HTR-8/SVneo (cell line): ENCODE results near the gene ADGRG6.

Source experiments
- DNase-seq: peaks from one replicate; pipeline ENCODE4 v3.0.0; 2011; ENCODE audit warnings: low spot score, mixed read lengths; ENCODE audit not compliant: insufficient read length
- FAIRE-seq: peaks from 2 replicates; lab custom pipeline; 2011; peaks lifted over from hg19 to GRCh38; lab: Jason Lieb, UNC

Gene ADGRG6

DNA sequence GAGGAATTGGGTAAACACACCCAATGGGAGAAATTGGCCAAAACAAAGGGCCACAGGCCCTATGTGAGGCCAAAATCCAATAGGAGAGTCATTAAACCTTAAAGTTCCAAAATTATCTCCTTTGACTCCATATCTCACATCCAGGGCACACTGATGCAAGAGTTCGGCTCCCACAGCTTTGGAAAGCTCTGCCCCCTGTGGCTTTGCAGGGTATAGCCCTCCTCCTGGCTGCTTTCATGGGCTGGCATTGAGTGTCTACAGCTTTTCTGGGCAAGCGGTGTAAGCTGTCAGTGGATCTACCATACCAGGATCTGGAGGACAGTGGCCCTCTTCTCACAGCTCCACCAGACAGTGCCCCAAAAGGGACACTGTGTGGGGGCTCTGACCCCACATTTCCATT lies 160.5 kb downstream of the ADGRG6 start:
- no peak for FAIRE-seq
- no peak for DNase-seq

DNA sequence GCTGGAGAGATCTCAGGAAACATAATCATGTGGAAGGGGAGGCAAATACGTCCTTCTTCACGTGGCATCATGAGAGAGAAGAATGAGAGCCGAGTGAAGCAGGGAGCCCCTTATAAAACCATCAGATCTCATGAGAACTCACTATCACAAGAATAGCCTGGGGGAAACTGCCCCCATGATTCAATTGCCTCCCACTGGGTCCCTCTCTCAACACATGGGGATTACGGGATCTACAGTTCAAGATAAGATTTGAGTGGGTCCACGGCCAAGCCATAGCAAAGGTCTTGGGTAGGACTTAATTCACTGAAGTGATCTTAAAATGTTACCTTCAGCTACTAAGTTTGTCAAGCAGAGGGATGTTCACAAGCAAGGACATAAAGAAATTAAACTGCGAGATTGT lies 162.2 kb downstream of the ADGRG6 start:
- no peak for DNase-seq
- no peak for FAIRE-seq

DNA sequence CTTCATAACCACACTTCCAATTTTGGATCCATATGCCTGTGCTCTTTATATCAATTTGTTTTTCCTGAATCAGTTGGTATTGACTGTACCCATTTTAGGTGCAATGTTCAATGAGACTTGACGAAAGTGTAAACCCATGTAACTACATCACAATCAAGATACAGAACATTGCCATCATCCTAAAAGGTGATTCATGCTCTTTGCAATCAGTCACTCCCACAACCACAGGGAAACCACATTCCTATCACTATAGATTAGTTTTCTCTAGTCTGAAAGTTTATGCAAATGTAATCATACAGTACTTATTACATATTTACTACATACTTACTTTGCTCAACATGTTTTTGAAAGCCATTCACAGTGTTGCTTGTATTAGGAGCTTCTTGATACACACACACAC lies 167.4 kb downstream of the ADGRG6 start:
- no peak for FAIRE-seq
- DNase-seq = no peak

DNA sequence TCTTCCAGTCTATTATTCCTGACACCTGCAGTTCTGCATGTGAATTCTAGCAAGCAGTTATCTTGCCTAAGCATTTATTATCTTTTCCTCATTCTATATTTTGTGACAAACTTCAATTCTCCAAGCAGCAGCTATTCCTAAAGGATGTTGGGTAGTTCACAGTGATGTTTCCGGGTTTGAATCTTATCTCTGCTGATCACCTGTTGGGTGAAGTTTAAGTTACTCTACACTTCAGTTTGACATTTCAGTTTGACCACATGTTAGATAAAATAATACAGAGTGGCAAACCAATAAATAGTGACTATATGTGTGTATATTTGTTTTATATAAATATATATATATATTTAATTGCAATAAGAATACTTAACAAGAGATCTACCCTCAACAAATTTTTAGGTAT lies 168.6 kb downstream of the ADGRG6 start:
- FAIRE-seq (no peak), DNase-seq (no peak)

DNA sequence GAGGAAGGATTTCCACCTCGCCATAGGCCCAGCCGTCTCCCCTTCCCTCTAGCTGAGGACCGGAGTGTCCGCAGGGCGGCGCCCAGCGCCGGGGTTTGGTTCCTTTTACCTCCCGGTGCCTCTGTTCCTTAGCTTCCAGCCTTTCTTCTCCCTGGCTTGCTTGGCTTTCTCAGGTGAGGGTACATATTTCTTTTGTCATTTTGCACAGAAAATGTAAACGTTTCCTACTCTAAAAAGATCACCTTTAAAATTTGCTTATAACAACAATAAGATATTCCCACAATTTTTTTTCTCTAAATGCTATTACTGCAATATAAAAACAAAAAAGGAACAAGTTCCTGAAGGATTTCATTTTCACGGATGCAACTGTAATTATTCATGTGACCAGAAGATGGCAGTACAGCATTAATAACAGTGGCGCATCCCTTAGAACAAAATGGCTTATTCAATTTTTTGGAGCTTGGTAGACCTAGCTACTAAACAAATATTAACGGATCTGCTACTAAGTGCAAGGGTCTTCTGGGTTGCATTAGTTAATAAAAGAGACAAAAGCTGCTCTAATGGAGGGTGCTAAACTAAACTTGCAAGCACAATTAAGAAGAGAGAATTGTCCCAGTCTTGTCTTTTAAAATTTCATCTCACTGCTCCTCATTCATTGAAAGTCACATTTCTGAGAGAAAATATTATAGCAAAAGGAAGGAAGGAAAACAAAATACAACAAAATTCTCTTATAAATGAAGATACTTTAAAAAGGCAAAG lies 172.9 kb downstream of the ADGRG6 start:
- FAIRE-seq (no peak), DNase-seq (peak; percentile 63)

DNA sequence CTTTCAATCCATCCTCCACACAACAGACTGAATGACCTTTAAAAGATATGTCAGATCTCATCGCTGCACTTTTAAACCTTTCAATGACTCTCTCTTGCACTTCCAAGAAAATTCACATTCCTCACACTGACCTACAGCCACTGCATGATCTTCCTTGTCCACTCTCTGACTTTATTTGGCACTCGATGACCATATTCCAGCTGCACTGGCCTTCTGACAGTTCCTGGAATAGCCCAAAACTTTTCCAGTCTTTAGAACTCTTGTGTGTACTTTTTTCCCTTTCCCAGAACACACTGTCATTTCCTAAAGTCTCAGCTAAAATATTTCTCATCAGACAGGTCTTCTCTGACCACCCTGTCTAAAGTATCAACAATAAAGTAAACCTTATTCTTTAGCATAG lies 174.6 kb downstream of the ADGRG6 start:
- FAIRE-seq (no peak), DNase-seq (no peak)

DNA sequence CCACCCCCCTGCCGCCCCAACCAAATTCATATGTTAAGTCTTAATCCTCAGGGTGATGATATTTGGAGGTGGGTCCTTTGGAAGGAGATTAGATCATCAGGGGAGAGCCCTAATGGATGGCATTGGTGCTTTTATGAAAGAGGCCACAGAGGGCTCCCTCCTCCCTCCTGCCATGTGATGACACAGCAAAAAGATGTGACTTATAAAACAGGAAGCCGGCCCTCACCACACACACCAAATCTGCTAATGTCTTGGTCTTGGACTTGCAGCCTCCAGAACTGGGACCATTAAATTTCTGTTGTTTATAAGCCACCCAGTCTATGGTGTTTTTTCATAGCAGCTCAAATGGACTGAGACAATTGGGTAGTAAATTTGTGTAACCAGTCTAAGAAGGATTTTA lies 176.3 kb downstream of the ADGRG6 start:
- FAIRE-seq (no peak), DNase-seq (peak; percentile 4)

DNA sequence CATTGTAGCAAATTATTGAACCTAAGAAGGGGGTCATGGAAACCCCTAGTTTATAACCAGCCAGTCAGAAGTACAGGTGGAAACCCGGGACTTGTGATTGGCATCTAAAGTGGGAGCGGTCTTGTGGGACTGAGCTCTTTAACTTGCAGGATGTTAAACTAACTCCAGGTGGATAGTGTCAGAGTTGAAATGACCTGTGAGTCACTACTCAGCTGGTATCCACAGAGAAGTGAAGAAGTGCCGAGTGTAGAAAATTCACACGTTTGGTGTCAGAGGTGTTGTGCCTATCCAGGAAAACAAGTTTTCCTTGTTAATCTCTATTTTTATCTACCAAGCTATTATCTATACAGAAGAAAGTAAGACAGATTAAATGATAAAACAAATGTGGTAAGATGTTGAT lies 179.7 kb downstream of the ADGRG6 start:
- DNase-seq = no peak
- FAIRE-seq = no peak

DNA sequence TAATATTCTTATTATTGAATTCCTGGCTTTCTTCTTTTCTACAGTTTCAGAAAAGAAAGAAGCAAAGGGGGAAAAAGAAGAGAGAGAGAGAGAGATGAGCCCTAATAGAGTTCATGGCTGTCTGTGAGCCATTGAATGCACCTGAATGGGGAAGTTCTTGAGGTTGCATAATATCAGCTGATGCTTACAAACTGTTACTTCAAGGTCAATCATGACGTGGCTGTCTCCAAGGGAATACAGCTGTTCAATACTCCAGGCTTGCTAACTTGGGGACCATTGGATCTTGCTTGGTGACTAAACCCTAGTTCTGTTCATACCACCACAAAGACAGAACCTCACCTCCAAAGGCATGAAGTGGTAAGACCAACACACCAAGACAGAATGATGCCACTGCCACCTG lies 180.4 kb downstream of the ADGRG6 start:
- FAIRE-seq (no peak), DNase-seq (no peak)

DNA sequence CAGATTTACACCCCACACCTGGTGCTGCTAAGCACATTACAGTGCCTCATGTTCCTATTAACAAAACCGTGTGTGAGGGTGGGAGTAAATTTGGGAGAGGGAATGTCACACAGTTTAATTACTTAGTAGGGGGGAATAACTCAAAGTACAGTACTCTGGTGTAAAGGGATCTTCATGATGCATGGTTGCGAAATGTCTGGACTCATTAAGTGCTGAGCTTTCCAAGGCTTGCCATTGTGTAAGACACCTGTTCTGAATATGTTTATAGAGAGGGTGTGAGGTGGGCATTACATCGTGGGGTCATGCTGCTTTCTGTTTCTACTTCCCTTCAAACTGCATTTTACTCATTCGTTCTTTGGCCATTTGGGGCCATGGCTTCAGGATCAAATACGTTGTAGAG lies 181.2 kb downstream of the ADGRG6 start:
- DNase-seq = no peak
- no peak for FAIRE-seq

DNA sequence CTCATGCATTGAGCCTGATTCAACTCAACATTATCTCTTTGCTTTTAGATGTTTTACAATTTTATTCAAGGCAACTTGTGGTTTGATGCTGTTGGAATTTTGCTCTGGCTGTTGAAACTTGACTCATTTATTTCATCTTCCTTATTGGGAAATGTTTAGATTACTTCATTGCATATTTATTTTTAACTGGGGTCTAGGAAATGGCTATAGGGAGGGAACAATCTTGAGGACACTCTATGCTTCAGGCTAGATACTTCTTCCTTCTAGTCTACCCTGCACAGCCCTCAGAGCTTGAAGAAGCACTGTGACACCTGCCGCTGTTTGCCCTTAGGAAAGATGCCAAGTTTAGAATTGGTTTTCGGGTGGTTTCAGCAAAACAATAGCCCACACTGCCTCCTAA lies 183.4 kb downstream of the ADGRG6 start:
- FAIRE-seq = no peak

DNA sequence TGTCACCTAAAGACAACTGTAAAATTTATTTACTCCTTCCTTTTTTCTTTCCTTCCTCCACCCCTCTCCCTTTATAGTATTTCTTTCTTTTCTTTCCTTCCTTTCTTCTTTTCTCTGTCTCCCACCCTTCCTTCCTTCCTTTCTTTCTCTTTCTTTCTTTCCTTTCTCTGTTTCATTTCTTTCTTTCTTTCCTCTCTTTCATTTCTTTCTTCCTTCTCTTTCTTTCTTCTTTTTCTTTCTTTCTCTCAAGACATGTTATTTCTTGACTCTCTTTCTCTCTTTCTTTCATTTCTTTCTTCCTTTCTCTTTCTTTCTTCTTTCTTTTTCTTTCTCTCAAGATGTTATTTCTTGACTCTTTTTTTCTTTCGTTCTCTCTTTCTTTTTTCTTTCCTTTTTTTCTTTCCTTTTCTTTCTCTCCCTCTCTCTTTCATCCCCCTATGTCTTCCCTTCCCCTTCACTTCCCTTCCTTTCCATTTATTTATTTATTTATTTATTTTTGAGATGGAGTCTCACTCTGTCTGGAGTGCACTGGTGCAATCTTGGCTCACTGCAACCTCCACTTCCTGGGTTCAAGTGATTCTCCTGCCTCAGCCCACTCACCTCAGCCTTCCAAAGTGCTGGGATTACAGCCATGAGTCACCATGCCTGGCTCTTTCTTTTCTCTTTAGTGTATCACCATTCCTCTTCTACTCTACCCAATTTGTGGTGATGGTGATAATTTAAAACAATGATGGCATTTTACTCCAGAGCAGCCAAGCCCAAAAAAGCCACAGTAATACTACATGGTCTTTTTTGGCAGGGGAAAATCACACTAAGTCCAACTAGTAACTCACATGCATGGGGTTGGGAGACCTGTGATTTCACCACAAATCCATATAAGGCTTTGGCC lies 188.2 kb downstream of the ADGRG6 start:
- DNase-seq (no peak), FAIRE-seq (no peak)

More for the DNA sequence above, 183.4 kb downstream of the ADGRG6 start:
- no peak for DNase-seq
